K562 (cell line): ENCODE measurements around the gene TMEM50B. TPM values are rescaled to one million over a fixed set of nuclear protein-coding genes. Genes with fewer than 3 reads are reported as not detected.

Source experiments
- E2F6 ChIP-seq, 2 experiments: IDR thresholded peaks; 2 replicates each; pipeline ENCODE4 v1.6.1; 2011; ENCODE audit warnings: borderline replicate concordance in 1 of 2, control low read depth in 1 of 2, low read depth in 1 of 2, low read length in 1 of 2, mild to moderate bottlenecking in 1 of 2, mixed read lengths in 1 of 2, moderate library complexity in 1 of 2; ENCODE audit not compliant: insufficient read depth in 1 of 2, insufficient read length in 1 of 2, poor library complexity in 1 of 2, severe bottlenecking in 1 of 2; ENCODE audit errors: extremely low read depth in 1 of 2
- FOXP4 ChIP-seq: sonication (generic); formaldehyde crosslinking; IDR thresholded peaks from 2 replicates; pipeline ENCODE4 v1.8.0; 2022; ENCODE audit warnings: mild to moderate bottlenecking, missing genetic modification reagents, borderline replicate concordance
- HNRNPLL ChIP-seq: fragments of 200-400 bp; formaldehyde crosslinking; IDR thresholded peaks from 2 replicates; pipeline ENCODE4 v1.6.1; 2017; ENCODE audit warnings: low read length, low read depth, mild to moderate bottlenecking; ENCODE audit not compliant: poor library complexity, severe bottlenecking
- RHOXF2B ChIP-seq: fragments of 250-450 bp; sonication (Bioruptor Pico); conservative IDR thresholded peaks from 2 replicates; pipeline ENCODE4 v1.5.1; 2021
- SAP30 ChIP-seq: fragments of 200-600 bp; sonication (generic); IDR thresholded peaks from 2 replicates; pipeline ENCODE4 v1.6.1; 2012; ENCODE audit warnings: borderline replicate concordance, low read depth, mild to moderate bottlenecking, moderate library complexity, low read length, control low read depth, inconsistent platforms; ENCODE audit not compliant: insufficient read depth, poor library complexity, severe bottlenecking
- SMAD1 ChIP-seq: fragments of 150-350 bp; IDR thresholded peaks from 2 replicates; pipeline ENCODE4 v1.6.1; 2014; ENCODE audit warnings: low read length, low read depth; ENCODE audit not compliant: partially characterized antibody
- TCF7L2 ChIP-seq: fragments of 150-350 bp; IDR thresholded peaks from 2 replicates; pipeline ENCODE4 v1.6.1; 2016; ENCODE audit warnings: low read depth, mild to moderate bottlenecking, low read length, moderate library complexity
- UBTF ChIP-seq, 2 experiments: IDR thresholded peaks; 2 replicates each; pipeline ENCODE4 v1.6.1; 2012; ENCODE audit warnings: improper control_type of control experiment in 2 of 2, low read depth in 2 of 2, low read length in 2 of 2, borderline replicate concordance in 1 of 2
- polyA plus RNA-seq, 8 experiments: library from polyadenylated mRNA; depleted of rRNA in 4 of 8; stranded (reverse) in 5 of 8; unstranded in 3 of 8; fragments of >200 nt; fragmentation: Nextera tagmentation in 2 of 8; fragmentation: Illumina TruSeq in 1 of 8; extraction: Ambion mirVana in 2 of 8; extraction: Trizol in 1 of 8; gene quantifications; 2 replicates each; pipeline versions ENCODE4 v1.2.1 to v1.2.3, GENCODE V29; 2011 to 2014; ENCODE audit warnings: inconsistent platforms in 1 of 8, missing spikeins in 1 of 8
- total RNA-seq, 7 experiments: library from RNA; depleted of rRNA in 6 of 7; stranded (reverse); fragments of >200 nt in 6 of 7; fragmentation: Illumina TruSeq in 2 of 7; extraction: Trizol in 2 of 7; gene quantifications; 2 replicates each; pipeline versions ENCODE4 v1.2.1 to v1.2.3, GENCODE V29; 2011 to 2021; ENCODE audit warnings: low replicate concordance in 1 of 7
- TF ChIP-seq, protein P1 (sequence below), 2 experiments: fragments of 450-650 bp; conservative IDR thresholded peaks; 2 replicates each; pipeline ENCODE4 v1.6.1; 2017; ENCODE audit warnings: mild to moderate bottlenecking in 2 of 2, moderate library complexity in 2 of 2
- TF ChIP-seq, protein P2 (sequence below), 2 experiments: fragments of 250-450 bp in 1 of 2; fragments of 450-650 bp in 1 of 2; sonication (Bioruptor Pico) in 1 of 2; IDR thresholded peaks; 2 replicates each; pipeline versions ENCODE4 v1.6.1 to v1.8.0; 2016 to 2021; ENCODE audit warnings: mild to moderate bottlenecking in 2 of 2, moderate library complexity in 2 of 2, missing compliant biosample characterization in 1 of 2, missing genetic modification characterization in 1 of 2
- TF ChIP-seq, protein P3 (sequence below): sonication (generic); formaldehyde crosslinking; IDR thresholded peaks from 2 replicates; pipeline ENCODE4 v1.8.0; 2023; ENCODE audit warnings: mild to moderate bottlenecking, missing genetic modification reagents

The TMEM50B gene
- total and polyA plus RNA-seq, 9 of the 15 experiments (the other 6 are each of a cell fraction or from before 2014, with no cell fraction given) = 20.5 to 64.6 (median 28.9) TPM

- 0 out of 2 replicates have a peak, but pooled peaks have one; percentile 67 for TF ChIP-seq FOXP4
- TF ChIP-seq, protein P1, sequence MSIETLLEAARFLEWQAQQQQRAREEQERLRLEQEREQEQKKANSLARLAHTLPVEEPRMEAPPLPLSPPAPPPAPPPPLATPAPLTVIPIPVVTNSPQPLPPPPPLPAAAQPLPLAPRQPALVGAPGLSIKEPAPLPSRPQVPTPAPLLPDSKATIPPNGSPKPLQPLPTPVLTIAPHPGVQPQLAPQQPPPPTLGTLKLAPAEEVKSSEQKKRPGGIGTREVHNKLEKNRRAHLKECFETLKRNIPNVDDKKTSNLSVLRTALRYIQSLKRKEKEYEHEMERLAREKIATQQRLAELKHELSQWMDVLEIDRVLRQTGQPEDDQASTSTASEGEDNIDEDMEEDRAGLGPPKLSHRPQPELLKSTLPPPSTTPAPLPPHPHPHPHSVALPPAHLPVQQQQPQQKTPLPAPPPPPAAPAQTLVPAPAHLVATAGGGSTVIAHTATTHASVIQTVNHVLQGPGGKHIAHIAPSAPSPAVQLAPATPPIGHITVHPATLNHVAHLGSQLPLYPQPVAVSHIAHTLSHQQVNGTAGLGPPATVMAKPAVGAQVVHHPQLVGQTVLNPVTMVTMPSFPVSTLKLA (conservative IDR thresholded peaks at IDR 0.05) = peak; percentile 75 to 87
- peak in 1 of 2 experiments; percentile 57 for TF ChIP-seq E2F6 (IDR thresholded peaks at IDR 0.05; ENCODE audit: borderline replicate concordance in 1 of 2, extremely low read depth in 1 of 2, insufficient read depth in 1 of 2, insufficient read length in 1 of 2, low read depth in 1 of 2, low read length in 1 of 2, poor library complexity in 1 of 2, severe bottlenecking in 1 of 2)
- TF ChIP-seq, protein P2, sequence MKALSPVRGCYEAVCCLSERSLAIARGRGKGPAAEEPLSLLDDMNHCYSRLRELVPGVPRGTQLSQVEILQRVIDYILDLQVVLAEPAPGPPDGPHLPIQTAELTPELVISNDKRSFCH (CRISPR knock-in tag; IDR thresholded peaks at IDR 0.05) = no peak
- TF ChIP-seq, protein P2 (tag; IDR thresholded peaks at IDR 0.05) = peak; percentile 88
- TF ChIP-seq UBTF (IDR thresholded peaks at IDR 0.05; ENCODE audit: borderline replicate concordance in 1 of 2, low read depth in 2 of 2, low read length in 2 of 2) = no peak
- TF ChIP-seq, protein P3, sequence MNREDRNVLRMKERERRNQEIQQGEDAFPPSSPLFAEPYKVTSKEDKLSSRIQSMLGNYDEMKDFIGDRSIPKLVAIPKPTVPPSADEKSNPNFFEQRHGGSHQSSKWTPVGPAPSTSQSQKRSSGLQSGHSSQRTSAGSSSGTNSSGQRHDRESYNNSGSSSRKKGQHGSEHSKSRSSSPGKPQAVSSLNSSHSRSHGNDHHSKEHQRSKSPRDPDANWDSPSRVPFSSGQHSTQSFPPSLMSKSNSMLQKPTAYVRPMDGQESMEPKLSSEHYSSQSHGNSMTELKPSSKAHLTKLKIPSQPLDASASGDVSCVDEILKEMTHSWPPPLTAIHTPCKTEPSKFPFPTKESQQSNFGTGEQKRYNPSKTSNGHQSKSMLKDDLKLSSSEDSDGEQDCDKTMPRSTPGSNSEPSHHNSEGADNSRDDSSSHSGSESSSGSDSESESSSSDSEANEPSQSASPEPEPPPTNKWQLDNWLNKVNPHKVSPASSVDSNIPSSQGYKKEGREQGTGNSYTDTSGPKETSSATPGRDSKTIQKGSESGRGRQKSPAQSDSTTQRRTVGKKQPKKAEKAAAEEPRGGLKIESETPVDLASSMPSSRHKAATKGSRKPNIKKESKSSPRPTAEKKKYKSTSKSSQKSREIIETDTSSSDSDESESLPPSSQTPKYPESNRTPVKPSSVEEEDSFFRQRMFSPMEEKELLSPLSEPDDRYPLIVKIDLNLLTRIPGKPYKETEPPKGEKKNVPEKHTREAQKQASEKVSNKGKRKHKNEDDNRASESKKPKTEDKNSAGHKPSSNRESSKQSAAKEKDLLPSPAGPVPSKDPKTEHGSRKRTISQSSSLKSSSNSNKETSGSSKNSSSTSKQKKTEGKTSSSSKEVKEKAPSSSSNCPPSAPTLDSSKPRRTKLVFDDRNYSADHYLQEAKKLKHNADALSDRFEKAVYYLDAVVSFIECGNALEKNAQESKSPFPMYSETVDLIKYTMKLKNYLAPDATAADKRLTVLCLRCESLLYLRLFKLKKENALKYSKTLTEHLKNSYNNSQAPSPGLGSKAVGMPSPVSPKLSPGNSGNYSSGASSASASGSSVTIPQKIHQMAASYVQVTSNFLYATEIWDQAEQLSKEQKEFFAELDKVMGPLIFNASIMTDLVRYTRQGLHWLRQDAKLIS (CRISPR knock-in tag) = 0 out of 2 replicates have a peak, but pooled peaks have one; percentile 28
- TF ChIP-seq SAP30 = peak; percentile 92
- peak; percentile 46 for TF ChIP-seq SMAD1
- TF ChIP-seq TCF7L2 = peak; percentile 89
- TF ChIP-seq RHOXF2B = no peak
- peak; percentile 45 for TF ChIP-seq HNRNPLL
Observed at GRCh38 chr21:33491373-33492102, 11.8 kb upstream of the TMEM50B start, which contains the start of gene DNAJC28 (continued).
